GM12878 (cell line): ENCODE data around the gene ATG5. TPM values are rescaled to one million over a fixed set of nuclear protein-coding genes. Genes with fewer than 3 reads are reported as not detected.
A peak's percentile ranks its signal among the peaks of the same experiment; 100 is the strongest.

ENCODE experiments used
- ATAC-seq: fragments of 200-7000 bp; cut with Tn5 transposase; 3 replicates; pipeline ENCODE4 v1.9.1; 2020; ENCODE audit warnings: mild to moderate bottlenecking, moderate library complexity
- BruUV-seq: library from RNA; stranded (reverse); fragments of 400-500 nt; replicated peaks from 2 replicates; lab custom pipeline; 2021; lab: Mats Ljungman, UMichigan
- CTCF ChIA-PET: fragments of 300-600 bp; sonication (Branson Sonifier 250); formaldehyde crosslinking; extraction: SDS; loops from one replicate; lab custom pipeline; 2021; ENCODE audit warnings: inconsistent platforms; lab: Yijun Ruan, JAX
- POLR2A ChIA-PET: fragments of 350-600 bp; formaldehyde crosslinking; extraction: SDS; loops from one replicate; lab custom pipeline; 2021; ENCODE audit warnings: inconsistent platforms; lab: Charles Lee
- RAD21 ChIA-PET: fragments of 300-600 bp; sonication (Branson Sonifier 250); formaldehyde crosslinking; loops from one replicate; lab custom pipeline; 2023; ENCODE audit warnings: antibody characterized with exemption; ENCODE audit not compliant: unreplicated experiment; lab: Charles Lee
- SMC1A ChIA-PET: fragments of 300-600 bp; sonication (Branson Sonifier 250); formaldehyde crosslinking; loops from one replicate; lab custom pipeline; 2023; ENCODE audit not compliant: unreplicated experiment, uncharacterized antibody; lab: Charles Lee
- DNase-seq: peaks from one replicate; pipeline ENCODE4 v3.0.0-alpha.2; 2011; ENCODE audit warnings: low read depth, low spot score
- FAIRE-seq: peaks from 3 replicates; lab custom pipeline; 2011; peaks lifted over from hg19 to GRCh38; lab: Jason Lieb, UNC
- H2AFZ ChIP-seq: 2 replicates; pipeline ENCODE4 v1.6.0; 2011; ENCODE audit warnings: low read depth, low read length, control low read depth; ENCODE audit not compliant: control insufficient read depth
- H3K27ac ChIP-seq: 2 replicates; pipeline ENCODE4 v1.5.1; 2011; ENCODE audit warnings: control low read depth; ENCODE audit not compliant: control insufficient read depth, insufficient read depth
- H3K27me3 ChIP-seq, 2 experiments: replicated peaks in 1 of 2; 2 replicates each; pipeline versions ENCODE4 v1.6.0 to v1.6.1; 2011; ENCODE audit warnings: low read length in 1 of 2; ENCODE audit not compliant: control insufficient read depth in 2 of 2, insufficient read depth in 2 of 2
- H3K36me3 ChIP-seq, 2 experiments: 2 replicates each; pipeline ENCODE4 v1.5.1; 2011; ENCODE audit warnings: low read length in 1 of 2; ENCODE audit not compliant: control insufficient read depth in 2 of 2, insufficient read depth in 2 of 2
- H3K4me1 ChIP-seq: 2 replicates; pipeline ENCODE4 v1.6.1; 2011; ENCODE audit warnings: mild to moderate bottlenecking, low read length, moderate library complexity, mixed read lengths; ENCODE audit not compliant: control insufficient read depth, insufficient read depth
- H3K4me2 ChIP-seq: 2 replicates; pipeline ENCODE4 v1.6.0; 2011; ENCODE audit warnings: control low read depth; ENCODE audit not compliant: control insufficient read depth, insufficient read depth
- H3K4me3 ChIP-seq: fragments of 200-600 bp; sonication (generic); 2 replicates; pipeline ENCODE4 v1.5.1; 2016
- H3K79me2 ChIP-seq: 2 replicates; pipeline ENCODE4 v1.6.0; 2011; ENCODE audit warnings: low read length; ENCODE audit not compliant: control insufficient read depth, insufficient read depth
- H3K9ac ChIP-seq: 2 replicates; pipeline ENCODE4 v1.8.0; 2011; ENCODE audit warnings: low read length, control low read depth, mixed read lengths; ENCODE audit not compliant: control insufficient read depth, insufficient read depth
- H3K9me3 ChIP-seq: replicated peaks from 3 replicates; pipeline ENCODE4 v1.5.1; 2011; ENCODE audit warnings: mild to moderate bottlenecking, low read length; ENCODE audit not compliant: control insufficient read depth, insufficient read depth
- H4K20me1 ChIP-seq: 2 replicates; pipeline ENCODE4 v1.6.0; 2011; ENCODE audit not compliant: control insufficient read depth, insufficient read depth
- CBX5 ChIP-seq: sonication (generic); IDR thresholded peaks from 2 replicates; pipeline ENCODE4 v1.6.1; 2016; ENCODE audit warnings: low read depth, moderate library complexity, mild to moderate bottlenecking, inconsistent platforms
- CHD4 ChIP-seq: fragments of 200-600 bp; sonication (generic); IDR thresholded peaks from 2 replicates; pipeline ENCODE4 v1.6.1; 2016; ENCODE audit warnings: mild to moderate bottlenecking
- EZH2 ChIP-seq: IDR thresholded peaks from 2 replicates; pipeline ENCODE4 v1.6.1; 2012; ENCODE audit warnings: low read depth, mild to moderate bottlenecking, control low read depth, inconsistent platforms, low read length, borderline replicate concordance; ENCODE audit not compliant: control insufficient read depth
- HDGF ChIP-seq: fragments of 450-650 bp; IDR thresholded peaks from 2 replicates; pipeline ENCODE4 v1.6.1; 2016; ENCODE audit warnings: antibody characterized with exemption
- NFYA ChIP-seq: IDR thresholded peaks from 2 replicates; pipeline ENCODE4 v1.6.1; 2011; ENCODE audit warnings: low read depth, mild to moderate bottlenecking, low read length, improper control_type of control experiment, borderline replicate concordance
- NRF1 ChIP-seq: conservative IDR thresholded peaks from 2 replicates; pipeline ENCODE4 v1.6.1; 2011; ENCODE audit warnings: mild to moderate bottlenecking, low read depth, low read length, improper control_type of control experiment
- PAX8 ChIP-seq: fragments of 450-650 bp; IDR thresholded peaks from 2 replicates; pipeline ENCODE4 v1.6.1; 2017; ENCODE audit warnings: mild to moderate bottlenecking, moderate library complexity
- RB1 ChIP-seq: fragments of 450-650 bp; formaldehyde crosslinking; IDR thresholded peaks from 2 replicates; pipeline ENCODE4 v1.6.1; 2017; ENCODE audit warnings: mild to moderate bottlenecking, borderline replicate concordance
- SMARCA5 ChIP-seq: fragments of 450-650 bp; IDR thresholded peaks from 2 replicates; pipeline ENCODE4 v1.6.1; 2017; ENCODE audit warnings: mild to moderate bottlenecking
- SUZ12 ChIP-seq: fragments of 200-600 bp; sonication (generic); IDR thresholded peaks from one replicate; pipeline ENCODE4 v1.6.1; 2018; ENCODE audit warnings: antibody characterized with exemption, mild to moderate bottlenecking; ENCODE audit not compliant: unreplicated experiment
- ZNF622 ChIP-seq: fragments of 450-650 bp; IDR thresholded peaks from 2 replicates; pipeline ENCODE4 v1.6.1; 2017; ENCODE audit warnings: mild to moderate bottlenecking, inconsistent platforms
- WGBS: methylation state at CpG from one replicate; pipeline ENCODE4 v1.1.6; 2016; ENCODE audit warnings: low lambda C conversion rate; ENCODE audit not compliant: insufficient replicate concordance, insufficient coverage; ENCODE audit errors: missing lambda C conversion rate; 5-methylcytosine and 5-hydroxymethylcytosine counted together
- in situ Hi-C: fragments of 300-500 bp; cut with MboI; formaldehyde crosslinking; loops from 9 replicates; pipeline ENCODE4 v1.14.3; 2018; ENCODE audit warnings: mixed read lengths
- intact Hi-C: fragments of 100-400 bp; cut with micrococcal nuclease; formaldehyde crosslinking; loops from one replicate; pipeline ENCODE4 v1.14.2; 2022; ENCODE audit not compliant: unreplicated experiment
- polyA plus RNA-seq, 11 experiments: library from polyadenylated mRNA; depleted of rRNA in 4 of 11; unstranded in 6 of 11; stranded (reverse) in 5 of 11; fragments of >200 nt; fragmentation: Nextera tagmentation in 4 of 11; fragmentation: Illumina TruSeq in 1 of 11; extraction: Ambion mirVana in 4 of 11; extraction: Trizol in 1 of 11; gene quantifications; 1 replicate in 1 of 11; 2 replicates in 10 of 11; pipeline versions ENCODE4 v1.2.1 to v1.2.3, GENCODE V29; 2011 to 2016; ENCODE audit warnings: inconsistent platforms in 2 of 11, missing spikeins in 2 of 11, low read depth in 1 of 11
- total RNA-seq, 4 experiments: library from RNA; depleted of rRNA in 3 of 4; stranded (reverse); fragments of >200 nt in 3 of 4; fragmentation: Illumina TruSeq in 1 of 4; extraction: Trizol in 1 of 4; gene quantifications; 2 replicates each; pipeline versions ENCODE4 v1.2.1 to v1.2.3, GENCODE V29; 2013 to 2021
- TF ChIP-seq, protein P1 (sequence below), 3 experiments: IDR thresholded peaks in 2 of 3; conservative IDR thresholded peaks in 1 of 3; 2 replicates each; pipeline ENCODE4 v1.5.1; 2011; ENCODE audit warnings: low read depth in 3 of 3, low read length in 3 of 3, mild to moderate bottlenecking in 3 of 3, control low read depth in 2 of 3, moderate library complexity in 2 of 3, inconsistent platforms in 1 of 3, mixed read lengths in 1 of 3; ENCODE audit not compliant: control insufficient read depth in 2 of 3, insufficient read depth in 1 of 3; ENCODE audit errors: extremely low read depth in 1 of 3
- TF ChIP-seq, protein P2 (sequence below): fragments of 450-650 bp; IDR thresholded peaks from 2 replicates; pipeline ENCODE4 v1.6.1; 2017; ENCODE audit warnings: low read depth, mild to moderate bottlenecking, moderate library complexity

Gene ATG5
- total and polyA plus RNA-seq, 10 of the 15 experiments (the other 5 are each of a cell fraction or from before 2014, with no cell fraction given), result 12.9 to 51.8 (median 23.9) TPM

DNA sequence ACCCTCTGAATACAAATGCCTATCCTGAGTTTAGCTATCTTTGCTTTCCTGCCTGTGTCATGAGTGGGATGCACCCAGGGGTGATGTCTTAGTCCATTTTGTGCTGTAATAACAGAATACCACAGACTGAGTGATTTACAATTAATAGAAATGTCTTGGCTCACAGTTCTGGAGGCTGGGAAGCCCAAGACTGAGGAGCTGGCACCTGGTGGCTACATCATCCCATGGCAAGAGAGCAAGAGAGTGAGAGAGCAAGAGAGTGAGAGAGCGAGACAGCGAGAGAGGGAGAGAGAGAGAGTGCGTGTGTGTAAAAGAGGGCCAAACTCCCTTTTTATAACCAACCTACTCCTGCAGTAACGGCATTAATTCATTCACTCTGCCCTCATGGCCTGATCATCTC lies 162.6 kb downstream of the ATG5 start:
- H3K9me3 ChIP-seq, result no peaks in the 10 kb centered on the region; the same call in 2 of the 3 replicates
- H3K79me2 ChIP-seq, result no peaks in the 10 kb centered on the region
- ChIA-PET POLR2A (interaction anchor here (0.6 to 4.8 kb wide), 10 partner anchors 8 to 1074 kb away, joined by 3 to 28 read pairs (median 4); no protein-coding TSS in a partner anchor), SMC1A (interaction anchor here (0.6 to 12.7 kb wide), 24 partner anchors 10 to 709 kb away, joined by 3 to 217 read pairs (median 4); no protein-coding TSS in a partner anchor), RAD21 (interaction anchor here (0.8 to 9.2 kb wide), 20 partner anchors 8 to 709 kb away, joined by 3 to 90 read pairs (median 6); partner anchors contain the start of gene PRDM1), CTCF (interaction anchor here (0.6 to 10.0 kb wide), 13 partner anchors 9 to 711 kb away, joined by 3 to 85 read pairs (median 6); no protein-coding TSS in a partner anchor)
- intact Hi-C loops (loop anchor here (5.0 kb wide), 1 partner anchor 671 kb away; no protein-coding TSS in a partner anchor), in situ Hi-C loops (loop anchor here (10.0 kb wide), 1 partner anchor 58 kb away; no protein-coding TSS in a partner anchor)
- no peak for TF ChIP-seq SUZ12
- TF ChIP-seq NRF1, result no peak
- TF ChIP-seq CHD4, result no peak
- TF ChIP-seq ZNF622, result no peak
- H3K4me1 ChIP-seq, result peaks cover 58% of the 10 kb centered on the region
- DNase-seq (no peak), ATAC-seq (no peak), FAIRE-seq (no peak)
- H3K4me3 ChIP-seq, result 0 out of 2 replicates have a peak overlapping the region, but pooled peaks have one; percentile 13
- peak overlapping the region; percentile 97 for H3K27ac ChIP-seq
- peak overlapping the region; percentile 65 for H3K4me2 ChIP-seq
- H3K36me3 ChIP-seq, result no peaks in the 10 kb centered on the region
- WGBS, result 92% methylated on average over 2 of the region's 4 CpGs
- H4K20me1 ChIP-seq, result no peaks in the 10 kb centered on the region
- no TSS peak for BruUV-seq
- H3K9ac ChIP-seq, result peak overlapping the region; percentile 77
- no peaks in the 10 kb centered on the region for H3K27me3 ChIP-seq
- H2AFZ ChIP-seq, result peak overlapping the region; percentile 73; the same call in 1 of the 2 replicates

DNA sequence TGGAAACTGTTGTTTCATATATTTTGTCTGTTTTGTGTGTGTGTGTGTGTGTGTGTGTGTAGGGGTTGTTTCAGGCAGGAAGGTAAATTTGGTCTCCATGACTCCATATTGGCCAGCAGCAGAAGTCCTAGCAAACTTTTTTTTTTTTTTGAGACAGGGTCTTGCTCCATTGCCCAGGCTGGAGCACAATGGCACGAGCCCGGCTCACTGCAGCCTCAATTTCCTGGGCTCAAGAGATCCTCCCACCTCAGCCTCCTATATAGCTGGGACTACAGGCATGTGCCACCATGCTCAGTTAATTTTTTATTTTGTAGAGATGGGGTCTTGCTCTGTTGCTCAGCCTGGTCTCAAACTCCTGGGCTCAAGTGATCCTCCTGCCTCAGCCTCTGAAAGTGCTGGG lies 163.7 kb downstream of the ATG5 start:
- no peak overlapping the region for H2AFZ ChIP-seq
- CTCF ChIA-PET, result interaction anchor here (0.6 to 10.0 kb wide), 7 partner anchors 8 to 126 kb away, joined by 3 to 85 read pairs (median 14); no protein-coding TSS in a partner anchor
- POLR2A ChIA-PET, result interaction anchor here (0.7 to 4.8 kb wide), 2 partner anchors 20 to 570 kb away, joined by 4 to 28 read pairs; no protein-coding TSS in a partner anchor
- H3K9ac ChIP-seq, result no peak overlapping the region
- H4K20me1 ChIP-seq, result no peaks in the 10 kb centered on the region
- ATAC-seq, result no peak
- no peak overlapping the region for H3K4me3 ChIP-seq
- no peak for DNase-seq
- H3K9me3 ChIP-seq, result no peaks in the 10 kb centered on the region; the same call in 2 of the 3 replicates
- no peaks in the 10 kb centered on the region for H3K27me3 ChIP-seq
- H3K79me2 ChIP-seq, result no peaks in the 10 kb centered on the region
- no peaks in the 10 kb centered on the region for H3K36me3 ChIP-seq
- in situ Hi-C loops, result loop anchor here (10.0 kb wide), 1 partner anchor 57 kb away; no protein-coding TSS in a partner anchor
- FAIRE-seq, result no peak
- SMC1A ChIA-PET, result interaction anchor here (1.1 to 12.7 kb wide), 11 partner anchors 11 to 72 kb away, joined by 3 to 217 read pairs (median 9); no protein-coding TSS in a partner anchor
- intact Hi-C loops, result loop anchor here (5.0 kb wide), 1 partner anchor 670 kb away; no protein-coding TSS in a partner anchor
- no peak overlapping the region for H3K4me2 ChIP-seq
- 100% methylated on average over 2 of the region's 2 CpGs for WGBS
- BruUV-seq, result no TSS peak
- H3K4me1 ChIP-seq, result peaks cover 51% of the 10 kb centered on the region
- H3K27ac ChIP-seq, result no peak overlapping the region
- RAD21 ChIA-PET, result interaction anchor here (1.1 to 9.2 kb wide), 5 partner anchors 18 to 75 kb away, joined by 3 to 90 read pairs (median 11); partner anchors contain the start of gene PRDM1
- no peak for TF ChIP-seq PAX8
- TF ChIP-seq, protein P1, sequence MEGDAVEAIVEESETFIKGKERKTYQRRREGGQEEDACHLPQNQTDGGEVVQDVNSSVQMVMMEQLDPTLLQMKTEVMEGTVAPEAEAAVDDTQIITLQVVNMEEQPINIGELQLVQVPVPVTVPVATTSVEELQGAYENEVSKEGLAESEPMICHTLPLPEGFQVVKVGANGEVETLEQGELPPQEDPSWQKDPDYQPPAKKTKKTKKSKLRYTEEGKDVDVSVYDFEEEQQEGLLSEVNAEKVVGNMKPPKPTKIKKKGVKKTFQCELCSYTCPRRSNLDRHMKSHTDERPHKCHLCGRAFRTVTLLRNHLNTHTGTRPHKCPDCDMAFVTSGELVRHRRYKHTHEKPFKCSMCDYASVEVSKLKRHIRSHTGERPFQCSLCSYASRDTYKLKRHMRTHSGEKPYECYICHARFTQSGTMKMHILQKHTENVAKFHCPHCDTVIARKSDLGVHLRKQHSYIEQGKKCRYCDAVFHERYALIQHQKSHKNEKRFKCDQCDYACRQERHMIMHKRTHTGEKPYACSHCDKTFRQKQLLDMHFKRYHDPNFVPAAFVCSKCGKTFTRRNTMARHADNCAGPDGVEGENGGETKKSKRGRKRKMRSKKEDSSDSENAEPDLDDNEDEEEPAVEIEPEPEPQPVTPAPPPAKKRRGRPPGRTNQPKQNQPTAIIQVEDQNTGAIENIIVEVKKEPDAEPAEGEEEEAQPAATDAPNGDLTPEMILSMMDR (IDR thresholded peaks at IDR 0.05 in 2 of 3, conservative IDR thresholded peaks at IDR 0.05 in 1 of 3; ENCODE audit: control insufficient read depth in 2 of 3, extremely low read depth in 1 of 3, insufficient read depth in 1 of 3, low read depth in 3 of 3, low read length in 3 of 3), result no peak
- TF ChIP-seq, protein P2, sequence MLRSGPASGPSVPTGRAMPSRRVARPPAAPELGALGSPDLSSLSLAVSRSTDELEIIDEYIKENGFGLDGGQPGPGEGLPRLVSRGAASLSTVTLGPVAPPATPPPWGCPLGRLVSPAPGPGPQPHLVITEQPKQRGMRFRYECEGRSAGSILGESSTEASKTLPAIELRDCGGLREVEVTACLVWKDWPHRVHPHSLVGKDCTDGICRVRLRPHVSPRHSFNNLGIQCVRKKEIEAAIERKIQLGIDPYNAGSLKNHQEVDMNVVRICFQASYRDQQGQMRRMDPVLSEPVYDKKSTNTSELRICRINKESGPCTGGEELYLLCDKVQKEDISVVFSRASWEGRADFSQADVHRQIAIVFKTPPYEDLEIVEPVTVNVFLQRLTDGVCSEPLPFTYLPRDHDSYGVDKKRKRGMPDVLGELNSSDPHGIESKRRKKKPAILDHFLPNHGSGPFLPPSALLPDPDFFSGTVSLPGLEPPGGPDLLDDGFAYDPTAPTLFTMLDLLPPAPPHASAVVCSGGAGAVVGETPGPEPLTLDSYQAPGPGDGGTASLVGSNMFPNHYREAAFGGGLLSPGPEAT, result no peak
- no peak for TF ChIP-seq SMARCA5
- TF ChIP-seq NFYA, result no peak
- no peak for TF ChIP-seq RB1
- no peak for TF ChIP-seq EZH2
- TF ChIP-seq HDGF, result no peak
- no peak for TF ChIP-seq CBX5
